Activated CD8-positive, alpha-beta T cell treated with anti-CD3 and anti-CD28 coated beads, Interleukin-2, amount 10 ng/mL, durations not matched to agents 7 days and 5 days (primary cell): ENCODE results near the gene SESTD1. TPM values are rescaled to one million over a fixed set of nuclear protein-coding genes. Genes with fewer than 3 reads are reported as not detected.
"Not testable (repeated sequence)": the region's sequence is repeated elsewhere in the genome, so short reads cannot be mapped to it uniquely, and the experiment has no call there.

Source experiments
- ATAC-seq: fragments of 150-1000 bp; cut with Tn5 transposase; one replicate; pipeline ENCODE4 v1.10.0; 2021; ENCODE audit warnings: moderate library complexity
- CTCF ChIA-PET: fragments of 350-600 bp; sonication (Branson Sonifier 250); formaldehyde crosslinking; loops from one replicate; lab custom pipeline; 2021; ENCODE audit warnings: antibody characterized with exemption; lab: Charles Lee
- POLR2A ChIA-PET: fragments of 350-600 bp; sonication (Branson Sonifier 250); formaldehyde crosslinking; loops from one replicate; lab custom pipeline; 2021; ENCODE audit warnings: antibody characterized with exemption; lab: Charles Lee
- DNase-seq: peaks from one replicate; pipeline ENCODE4 v3.0.0-alpha.2; 2020
- H3K27ac Mint-ChIP-seq: one replicate; pipeline ENCODE4 v1.8.0; 2021; ENCODE audit warnings: mild to moderate bottlenecking, mixed read lengths
- H3K27me3 Mint-ChIP-seq: one replicate; pipeline ENCODE4 v1.8.0; 2021; ENCODE audit warnings: low read depth, mixed read lengths
- H3K36me3 Mint-ChIP-seq: one replicate; pipeline ENCODE4 v1.8.0; 2021; ENCODE audit warnings: low read depth, mixed read lengths
- H3K4me1 Mint-ChIP-seq: one replicate; pipeline ENCODE4 v1.8.0; 2021; ENCODE audit warnings: low read depth, mixed read lengths
- H3K4me3 Mint-ChIP-seq: one replicate; pipeline ENCODE4 v1.8.0; 2021; ENCODE audit warnings: mild to moderate bottlenecking, mixed read lengths
- H3K9me3 Mint-ChIP-seq: one replicate; pipeline ENCODE4 v1.8.0; 2022; ENCODE audit warnings: mixed read lengths; ENCODE audit not compliant: insufficient read depth
- total RNA-seq, 2 experiments: library from RNA; stranded (reverse); gene quantifications; one replicate each; pipeline ENCODE4 v1.2.3, GENCODE V29; 2021

The SESTD1 gene
- total RNA-seq, 2 experiments from 2014 or later = 15.4 to 15.7 TPM

DNA sequence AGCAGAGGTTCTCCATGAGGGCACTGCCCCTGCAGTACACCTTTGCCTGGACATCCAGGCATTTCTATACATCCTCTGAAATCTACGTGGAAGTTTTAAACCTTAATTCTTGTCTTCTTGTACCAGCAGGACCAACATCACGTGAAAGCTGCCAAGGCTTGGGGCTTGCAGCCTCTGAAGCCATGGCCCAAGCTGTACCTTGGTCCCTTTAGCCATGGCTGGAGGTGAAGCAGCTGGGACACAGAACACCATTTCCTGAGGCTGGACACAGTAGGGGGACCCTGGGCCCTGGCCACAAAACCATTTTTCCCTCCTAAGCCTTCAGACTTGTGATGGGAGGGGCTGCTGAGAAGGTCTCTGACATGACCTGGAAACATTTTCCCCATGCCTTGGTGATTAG lies 181.9 kb downstream of the SESTD1 start:
- POLR2A ChIA-PET = no interaction called here
- CTCF ChIA-PET = interaction anchor here (1.3 kb wide), 1 partner anchor 11 kb away, joined by 3 read pairs; no protein-coding TSS in a partner anchor
- H3K27ac Mint-ChIP-seq = no peak overlapping the region
- H3K27me3 Mint-ChIP-seq = no peaks in the 10 kb centered on the region
- ATAC-seq = no peak
- H3K36me3 Mint-ChIP-seq = peaks cover 6% of the 10 kb centered on the region
- no peaks in the 10 kb centered on the region for H3K4me1 Mint-ChIP-seq
- H3K4me3 Mint-ChIP-seq = no peak overlapping the region
- no peak for DNase-seq
- peaks cover 8% of the 10 kb centered on the region for H3K9me3 Mint-ChIP-seq

- ATAC-seq (no peak), DNase-seq (no peak)
- Mint-ChIP-seq H3K27ac (no peak overlapping the region), H3K9me3 (peaks cover 13% of the 10 kb centered on the region), H3K36me3 (peaks cover 11% of the 10 kb centered on the region), H3K4me1 (no peaks in the 10 kb centered on the region), H3K4me3 (no peak overlapping the region), H3K27me3 (no peaks in the 10 kb centered on the region)
- CTCF ChIA-PET = interaction anchor here (1.3 kb wide), 1 partner anchor 10 kb away, joined by 3 read pairs; no protein-coding TSS in a partner anchor
- POLR2A ChIA-PET = no interaction called here
These were observed 182.7 kb downstream of the SESTD1 start for GRCh38 chr2:179081954-179082353.

- POLR2A ChIA-PET = no interaction called here
- H3K27me3 Mint-ChIP-seq = no peaks in the 10 kb centered on the region
- peaks cover 5% of the 10 kb centered on the region for H3K9me3 Mint-ChIP-seq
- no peak overlapping the region for H3K27ac Mint-ChIP-seq
- no peak for ATAC-seq
- no peak for DNase-seq
- H3K36me3 Mint-ChIP-seq = peaks cover 9% of the 10 kb centered on the region
- no peak overlapping the region for H3K4me3 Mint-ChIP-seq
- H3K4me1 Mint-ChIP-seq = no peaks in the 10 kb centered on the region
- CTCF ChIA-PET = interaction anchor here (1.6 kb wide), 1 partner anchor 10 kb away, joined by 3 read pairs; no protein-coding TSS in a partner anchor
These were observed 192.1 kb downstream of the SESTD1 start for GRCh38 chr2:179072527-179072926.

GRCh38 chr2:179071810-179072355 lies 192.7 kb downstream of the SESTD1 start:
- CTCF ChIA-PET = interaction anchor here (1.6 kb wide), 1 partner anchor 10 kb away, joined by 3 read pairs; no protein-coding TSS in a partner anchor
- POLR2A ChIA-PET = interaction anchor here (0.6 kb wide), 1 partner anchor 1260 kb away, joined by 3 read pairs; no protein-coding TSS in a partner anchor
- H3K4me1 Mint-ChIP-seq = no peaks in the 10 kb centered on the region
- no peaks in the 10 kb centered on the region for H3K27me3 Mint-ChIP-seq
- no peak overlapping the region for H3K4me3 Mint-ChIP-seq
- no peak for DNase-seq
- H3K9me3 Mint-ChIP-seq = no peaks in the 10 kb centered on the region
- H3K27ac Mint-ChIP-seq = no peak overlapping the region
- peaks cover 3% of the 10 kb centered on the region for H3K36me3 Mint-ChIP-seq
- no peak for ATAC-seq

DNA sequence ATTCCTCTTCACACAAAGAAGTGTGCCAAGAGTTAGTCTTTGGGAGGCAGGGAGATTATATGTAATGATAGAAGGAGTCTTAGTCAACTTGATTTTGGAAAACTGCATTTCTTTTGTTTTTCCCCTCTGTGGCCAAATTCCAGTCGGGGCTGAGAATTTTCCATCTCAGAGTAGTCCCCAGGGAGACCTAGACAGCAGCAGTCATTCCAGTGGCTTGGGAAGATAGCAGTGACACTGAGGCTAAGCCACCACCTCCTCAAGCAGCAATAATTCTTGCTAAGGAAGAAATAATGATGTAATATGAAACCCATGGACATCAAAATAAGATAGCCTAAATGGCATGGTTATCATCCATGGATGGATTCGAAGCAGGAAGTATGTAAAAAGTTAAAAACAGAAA lies 193.7 kb downstream of the SESTD1 start:
- Mint-ChIP-seq H3K4me3 (no peak overlapping the region), H3K27me3 (no peaks in the 10 kb centered on the region), H3K9me3 (peaks cover under 1% of the 10 kb centered on the region), H3K4me1 (no peaks in the 10 kb centered on the region), H3K36me3 (peaks cover under 1% of the 10 kb centered on the region), H3K27ac (no peak overlapping the region)
- no peak for ATAC-seq
- DNase-seq = no peak
- ChIA-PET POLR2A (interaction anchor here (0.6 kb wide), 2 partner anchors 248 to 1259 kb away, joined by 3 to 4 read pairs; no protein-coding TSS in a partner anchor), CTCF (interaction anchor here (0.6 to 1.0 kb wide), 2 partner anchors 59 to 275 kb away, joined by 3 read pairs; no protein-coding TSS in a partner anchor)

DNA sequence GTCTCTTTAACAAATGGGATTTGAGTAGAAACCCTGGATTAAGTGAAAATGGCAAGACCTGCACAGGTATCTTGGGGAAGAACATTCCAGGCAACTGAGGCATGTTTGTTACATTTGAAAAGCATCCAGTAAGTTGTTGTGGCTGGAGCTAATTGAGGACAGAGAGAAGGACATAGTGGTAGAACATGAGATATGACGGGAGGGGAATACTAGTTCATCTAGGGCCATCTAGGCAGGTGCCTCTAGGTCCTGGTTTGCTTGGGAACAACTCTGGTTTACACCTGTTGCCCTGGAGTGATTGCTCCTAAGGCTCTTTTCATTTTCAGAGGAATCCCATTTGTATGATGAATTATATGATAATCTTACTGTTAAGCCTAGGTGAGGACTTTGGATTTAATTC lies 194.9 kb downstream of the SESTD1 start:
- Mint-ChIP-seq H3K9me3 (peaks cover 3% of the 10 kb centered on the region), H3K36me3 (peaks cover 6% of the 10 kb centered on the region), H3K4me3 (no peak overlapping the region), H3K4me1 (no peaks in the 10 kb centered on the region), H3K27me3 (no peaks in the 10 kb centered on the region), H3K27ac (no peak overlapping the region)
- ChIA-PET POLR2A (no interaction called here), CTCF (no interaction called here)
- ATAC-seq (no peak), DNase-seq (no peak)

GRCh38 chr2:179068991-179069643 lies 195.5 kb downstream of the SESTD1 start:
- Mint-ChIP-seq H3K36me3 (peaks cover 6% of the 10 kb centered on the region), H3K27me3 (no peaks in the 10 kb centered on the region), H3K4me3 (no peak overlapping the region), H3K4me1 (no peaks in the 10 kb centered on the region), H3K9me3 (peaks cover 3% of the 10 kb centered on the region), H3K27ac (no peak overlapping the region)
- ChIA-PET CTCF (no interaction called here), POLR2A (no interaction called here)
- no peak for ATAC-seq
- DNase-seq = no peak

GRCh38 chr2:179059026-179059700 lies 205.5 kb downstream of the SESTD1 start:
- ChIA-PET CTCF (interaction anchor here (1.0 to 1.7 kb wide), 2 partner anchors 53 to 70 kb away, joined by 3 to 5 read pairs; no protein-coding TSS in a partner anchor), POLR2A (no interaction called here)
- Mint-ChIP-seq H3K27me3 (no peaks in the 10 kb centered on the region), H3K4me1 (no peaks in the 10 kb centered on the region), H3K9me3 (no peaks in the 10 kb centered on the region), H3K4me3 (no peak overlapping the region), H3K27ac (no peak overlapping the region), H3K36me3 (no peaks in the 10 kb centered on the region)
- DNase-seq (no peak), ATAC-seq (no peak)

- DNase-seq (no peak), ATAC-seq (no peak)
- CTCF ChIA-PET = interaction anchor here (0.9 kb wide), 1 partner anchor 72 kb away, joined by 3 read pairs; no protein-coding TSS in a partner anchor
- Mint-ChIP-seq H3K9me3 (no peaks in the 10 kb centered on the region), H3K36me3 (no peaks in the 10 kb centered on the region), H3K27me3 (no peaks in the 10 kb centered on the region), H3K27ac (no peak overlapping the region), H3K4me1 (no peaks in the 10 kb centered on the region), H3K4me3 (no peak overlapping the region)
- POLR2A ChIA-PET = no interaction called here
These were observed 206.9 kb downstream of the SESTD1 start for GRCh38 chr2:179057737-179058136.

GRCh38 chr2:179053568-179053967 lies 211.1 kb downstream of the SESTD1 start:
- H3K4me3 Mint-ChIP-seq, ATAC-seq, H3K27me3 Mint-ChIP-seq, CTCF ChIA-PET, H3K36me3 Mint-ChIP-seq, H3K27ac Mint-ChIP-seq, DNase-seq, POLR2A ChIA-PET, H3K9me3 Mint-ChIP-seq: not testable (repeated sequence)
- peaks cover 28% of the 10 kb centered on the region for H3K4me1 Mint-ChIP-seq
